ENCODE measurements around the gene ARHGAP10.

ARHGAP10 gene

GRCh38 chr4:148071009-148071408 lies 339.1 kb downstream of the ARHGAP10 start:
- no peak for FAIRE-seq
- TF ChIP-seq POLR2A (IDR thresholded peaks at IDR 0.05; ENCODE audit: low read depth, low read length) (no peak), TAF1 (IDR thresholded peaks at IDR 0.05; ENCODE audit: low read depth, low read length) (no peak), POLR2AphosphoS5 (IDR thresholded peaks at IDR 0.05; ENCODE audit: low read depth, low read length) (no peak), SPI1 (IDR thresholded peaks at IDR 0.05; ENCODE audit: low read depth, low read length) (no peak), POU2F2 (IDR thresholded peaks at IDR 0.05; ENCODE audit: low read depth, low read length) (no peak), PAX5 (IDR thresholded peaks at IDR 0.05; ENCODE audit: insufficient read depth, low read length, severe bottlenecking) (no peak)
- DNase-seq (ENCODE audit: insufficient read length, low spot score) = no peak

- DNase-seq (ENCODE audit: insufficient read length, low spot score) (no peak), FAIRE-seq (no peak)
- no peak for TF ChIP-seq POLR2A (IDR thresholded peaks at IDR 0.05; ENCODE audit: low read depth, low read length)
- no peak for TF ChIP-seq TAF1 (IDR thresholded peaks at IDR 0.05; ENCODE audit: low read depth, low read length)
- no peak for TF ChIP-seq POU2F2 (IDR thresholded peaks at IDR 0.05; ENCODE audit: low read depth, low read length)
- no peak for TF ChIP-seq SPI1 (IDR thresholded peaks at IDR 0.05; ENCODE audit: low read depth, low read length)
- no peak for TF ChIP-seq POLR2AphosphoS5 (IDR thresholded peaks at IDR 0.05; ENCODE audit: low read depth, low read length)
- TF ChIP-seq PAX5 (IDR thresholded peaks at IDR 0.05; ENCODE audit: insufficient read depth, low read length, severe bottlenecking) = no peak
Observed at GRCh38 chr4:148072789-148073188, 340.9 kb downstream of the ARHGAP10 start.

- DNase-seq (ENCODE audit: insufficient read length, low spot score) = no peak
- FAIRE-seq = no peak
- TF ChIP-seq POLR2A (IDR thresholded peaks at IDR 0.05; ENCODE audit: low read depth, low read length) (no peak), POU2F2 (IDR thresholded peaks at IDR 0.05; ENCODE audit: low read depth, low read length) (no peak), POLR2AphosphoS5 (IDR thresholded peaks at IDR 0.05; ENCODE audit: low read depth, low read length) (no peak), TAF1 (IDR thresholded peaks at IDR 0.05; ENCODE audit: low read depth, low read length) (no peak), PAX5 (IDR thresholded peaks at IDR 0.05; ENCODE audit: insufficient read depth, low read length, severe bottlenecking) (no peak), SPI1 (IDR thresholded peaks at IDR 0.05; ENCODE audit: low read depth, low read length) (no peak)
Observed at GRCh38 chr4:148073349-148073748, 341.5 kb downstream of the ARHGAP10 start.

GRCh38 chr4:148074462-148074861 lies 342.6 kb downstream of the ARHGAP10 start:
- DNase-seq (ENCODE audit: insufficient read length, low spot score) (no peak), FAIRE-seq (no peak)
- no peak for TF ChIP-seq SPI1 (IDR thresholded peaks at IDR 0.05; ENCODE audit: low read depth, low read length)
- TF ChIP-seq PAX5 (IDR thresholded peaks at IDR 0.05; ENCODE audit: insufficient read depth, low read length, severe bottlenecking) = no peak
- TF ChIP-seq POU2F2 (IDR thresholded peaks at IDR 0.05; ENCODE audit: low read depth, low read length) = no peak
- no peak for TF ChIP-seq POLR2A (IDR thresholded peaks at IDR 0.05; ENCODE audit: low read depth, low read length)
- no peak for TF ChIP-seq POLR2AphosphoS5 (IDR thresholded peaks at IDR 0.05; ENCODE audit: low read depth, low read length)
- TF ChIP-seq TAF1 (IDR thresholded peaks at IDR 0.05; ENCODE audit: low read depth, low read length) = no peak

- TF ChIP-seq SPI1 (IDR thresholded peaks at IDR 0.05; ENCODE audit: low read depth, low read length) = no peak
- TF ChIP-seq TAF1 (IDR thresholded peaks at IDR 0.05; ENCODE audit: low read depth, low read length) = no peak
- TF ChIP-seq POLR2AphosphoS5 (IDR thresholded peaks at IDR 0.05; ENCODE audit: low read depth, low read length) = no peak
- TF ChIP-seq POLR2A (IDR thresholded peaks at IDR 0.05; ENCODE audit: low read depth, low read length) = no peak
- no peak for TF ChIP-seq POU2F2 (IDR thresholded peaks at IDR 0.05; ENCODE audit: low read depth, low read length)
- TF ChIP-seq PAX5 (IDR thresholded peaks at IDR 0.05; ENCODE audit: insufficient read depth, low read length, severe bottlenecking) = no peak
- DNase-seq (ENCODE audit: insufficient read length, low spot score) (no peak), FAIRE-seq (no peak)
Observed at GRCh38 chr4:148075438-148075837, 343.6 kb downstream of the ARHGAP10 start.

GRCh38 chr4:148076964-148077363 lies 345.1 kb downstream of the ARHGAP10 start:
- FAIRE-seq (no peak), DNase-seq (ENCODE audit: insufficient read length, low spot score) (no peak)
- TF ChIP-seq SPI1 (IDR thresholded peaks at IDR 0.05; ENCODE audit: low read depth, low read length) (no peak), POLR2AphosphoS5 (IDR thresholded peaks at IDR 0.05; ENCODE audit: low read depth, low read length) (no peak), POU2F2 (IDR thresholded peaks at IDR 0.05; ENCODE audit: low read depth, low read length) (no peak), POLR2A (IDR thresholded peaks at IDR 0.05; ENCODE audit: low read depth, low read length) (no peak), PAX5 (IDR thresholded peaks at IDR 0.05; ENCODE audit: insufficient read depth, low read length, severe bottlenecking) (no peak), TAF1 (IDR thresholded peaks at IDR 0.05; ENCODE audit: low read depth, low read length) (no peak)

GRCh38 chr4:148077581-148077980 lies 345.7 kb downstream of the ARHGAP10 start:
- FAIRE-seq = no peak
- TF ChIP-seq SPI1 (IDR thresholded peaks at IDR 0.05; ENCODE audit: low read depth, low read length) (no peak), POLR2A (IDR thresholded peaks at IDR 0.05; ENCODE audit: low read depth, low read length) (no peak), POU2F2 (IDR thresholded peaks at IDR 0.05; ENCODE audit: low read depth, low read length) (no peak), POLR2AphosphoS5 (IDR thresholded peaks at IDR 0.05; ENCODE audit: low read depth, low read length) (no peak), PAX5 (IDR thresholded peaks at IDR 0.05; ENCODE audit: insufficient read depth, low read length, severe bottlenecking) (no peak), TAF1 (IDR thresholded peaks at IDR 0.05; ENCODE audit: low read depth, low read length) (no peak)
- DNase-seq (ENCODE audit: insufficient read length, low spot score) = no peak

- TF ChIP-seq TAF1 (IDR thresholded peaks at IDR 0.05; ENCODE audit: low read depth, low read length) = no peak
- no peak for TF ChIP-seq PAX5 (IDR thresholded peaks at IDR 0.05; ENCODE audit: insufficient read depth, low read length, severe bottlenecking)
- no peak for TF ChIP-seq SPI1 (IDR thresholded peaks at IDR 0.05; ENCODE audit: low read depth, low read length)
- no peak for TF ChIP-seq POLR2A (IDR thresholded peaks at IDR 0.05; ENCODE audit: low read depth, low read length)
- no peak for TF ChIP-seq POU2F2 (IDR thresholded peaks at IDR 0.05; ENCODE audit: low read depth, low read length)
- TF ChIP-seq POLR2AphosphoS5 (IDR thresholded peaks at IDR 0.05; ENCODE audit: low read depth, low read length) = no peak
- no peak for DNase-seq (ENCODE audit: insufficient read length, low spot score)
- no peak for FAIRE-seq
Observed at GRCh38 chr4:148078061-148078460, 346.2 kb downstream of the ARHGAP10 start.

GRCh38 chr4:148079961-148080360 lies 348.1 kb downstream of the ARHGAP10 start:
- TF ChIP-seq SPI1 (IDR thresholded peaks at IDR 0.05; ENCODE audit: low read depth, low read length) = no peak
- no peak for TF ChIP-seq POLR2A (IDR thresholded peaks at IDR 0.05; ENCODE audit: low read depth, low read length)
- TF ChIP-seq TAF1 (IDR thresholded peaks at IDR 0.05; ENCODE audit: low read depth, low read length) = no peak
- TF ChIP-seq POU2F2 (IDR thresholded peaks at IDR 0.05; ENCODE audit: low read depth, low read length) = no peak
- TF ChIP-seq POLR2AphosphoS5 (IDR thresholded peaks at IDR 0.05; ENCODE audit: low read depth, low read length) = no peak
- no peak for TF ChIP-seq PAX5 (IDR thresholded peaks at IDR 0.05; ENCODE audit: insufficient read depth, low read length, severe bottlenecking)
- FAIRE-seq (no peak), DNase-seq (ENCODE audit: insufficient read length, low spot score) (no peak)

- DNase-seq (ENCODE audit: insufficient read length, low spot score) = no peak
- no peak for TF ChIP-seq PAX5 (IDR thresholded peaks at IDR 0.05; ENCODE audit: insufficient read depth, low read length, severe bottlenecking)
- no peak for TF ChIP-seq POU2F2 (IDR thresholded peaks at IDR 0.05; ENCODE audit: low read depth, low read length)
- TF ChIP-seq TAF1 (IDR thresholded peaks at IDR 0.05; ENCODE audit: low read depth, low read length) = no peak
- TF ChIP-seq SPI1 (IDR thresholded peaks at IDR 0.05; ENCODE audit: low read depth, low read length) = no peak
- no peak for TF ChIP-seq POLR2A (IDR thresholded peaks at IDR 0.05; ENCODE audit: low read depth, low read length)
- no peak for TF ChIP-seq POLR2AphosphoS5 (IDR thresholded peaks at IDR 0.05; ENCODE audit: low read depth, low read length)
- no peak for FAIRE-seq
Observed at GRCh38 chr4:148081267-148081666, 349.4 kb downstream of the ARHGAP10 start.
